Measurements from ENCODE around the gene FLT1.

Gene FLT1

GRCh38 chr13:28541966-28542365, 47.0 kb upstream of the FLT1 start:
- Histone ChIP-seq H2AFZ (ENCODE audit: low read depth, low read length) (no peak overlapping the region), H4K20me1 (ENCODE audit: insufficient read depth, low read length) (no peaks in the 10 kb centered on the region), H3K4me3 (ENCODE audit: low read depth in 1 of 2, low read length in 2 of 2) (no peak overlapping the region), H3K9me3 (ENCODE audit: insufficient read depth, low read length, severe bottlenecking) (peaks cover 11% of the 10 kb centered on the region), H3K4me1 (ENCODE audit: insufficient read depth, low read length) (no peaks in the 10 kb centered on the region), H3K79me2 (ENCODE audit: insufficient read depth, low read length) (no peaks in the 10 kb centered on the region), H3K27ac (ENCODE audit: low read length) (no peak overlapping the region), H3K9ac (ENCODE audit: low read depth, low read length) (no peak overlapping the region), H3K4me2 (ENCODE audit: insufficient read depth, low read length) (no peak overlapping the region), H3K27me3 (ENCODE audit: insufficient read depth, low read length, poor library complexity) (no peaks in the 10 kb centered on the region), H3K36me3 (ENCODE audit: insufficient read depth, low read length) (no peaks in the 10 kb centered on the region)
- TF ChIP-seq EZH2 (IDR thresholded peaks at IDR 0.05; ENCODE audit: borderline replicate concordance, low read depth, low read length, severe bottlenecking) = no peak
- TF ChIP-seq CTCF (IDR thresholded peaks at IDR 0.05; ENCODE audit: borderline replicate concordance, extremely low read depth, low read length, poor library complexity, severe bottlenecking) = no peak
- no peak for ATAC-seq (ENCODE audit: insufficient read depth, low read depth)
- no peak for DNase-seq

GRCh38 chr13:28540612-28541011, 45.7 kb upstream of the FLT1 start:
- Histone ChIP-seq H3K27ac (ENCODE audit: low read length) (no peak overlapping the region), H2AFZ (ENCODE audit: low read depth, low read length) (no peak overlapping the region), H3K36me3 (ENCODE audit: insufficient read depth, low read length) (no peaks in the 10 kb centered on the region), H3K4me1 (ENCODE audit: insufficient read depth, low read length) (no peaks in the 10 kb centered on the region), H3K4me3 (ENCODE audit: low read depth in 1 of 2, low read length in 2 of 2) (no peak overlapping the region), H3K9me3 (ENCODE audit: insufficient read depth, low read length, severe bottlenecking) (peaks cover 14% of the 10 kb centered on the region), H3K27me3 (ENCODE audit: insufficient read depth, low read length, poor library complexity) (no peaks in the 10 kb centered on the region), H3K4me2 (ENCODE audit: insufficient read depth, low read length) (no peak overlapping the region), H3K9ac (ENCODE audit: low read depth, low read length) (no peak overlapping the region), H3K79me2 (ENCODE audit: insufficient read depth, low read length) (no peaks in the 10 kb centered on the region), H4K20me1 (ENCODE audit: insufficient read depth, low read length) (no peaks in the 10 kb centered on the region)
- ATAC-seq (ENCODE audit: insufficient read depth, low read depth) = no peak
- DNase-seq = no peak
- TF ChIP-seq EZH2 (IDR thresholded peaks at IDR 0.05; ENCODE audit: borderline replicate concordance, low read depth, low read length, severe bottlenecking) = no peak
- TF ChIP-seq CTCF (IDR thresholded peaks at IDR 0.05; ENCODE audit: borderline replicate concordance, extremely low read depth, low read length, poor library complexity, severe bottlenecking) = no peak

GRCh38 chr13:28539625-28540286, 44.8 kb upstream of the FLT1 start:
- ATAC-seq (ENCODE audit: insufficient read depth, low read depth) = no peak
- TF ChIP-seq CTCF (IDR thresholded peaks at IDR 0.05; ENCODE audit: borderline replicate concordance, extremely low read depth, low read length, poor library complexity, severe bottlenecking) (no peak), EZH2 (IDR thresholded peaks at IDR 0.05; ENCODE audit: borderline replicate concordance, low read depth, low read length, severe bottlenecking) (no peak)
- Histone ChIP-seq H2AFZ (ENCODE audit: low read depth, low read length) (no peak overlapping the region), H3K79me2 (ENCODE audit: insufficient read depth, low read length) (no peaks in the 10 kb centered on the region), H3K9me3 (ENCODE audit: insufficient read depth, low read length, severe bottlenecking) (peaks cover 19% of the 10 kb centered on the region), H3K36me3 (ENCODE audit: insufficient read depth, low read length) (no peaks in the 10 kb centered on the region), H3K27ac (ENCODE audit: low read length) (no peak overlapping the region), H4K20me1 (ENCODE audit: insufficient read depth, low read length) (no peaks in the 10 kb centered on the region), H3K4me2 (ENCODE audit: insufficient read depth, low read length) (no peak overlapping the region), H3K4me3 (ENCODE audit: low read depth in 1 of 2, low read length in 2 of 2) (no peak overlapping the region), H3K27me3 (ENCODE audit: insufficient read depth, low read length, poor library complexity) (no peaks in the 10 kb centered on the region), H3K9ac (ENCODE audit: low read depth, low read length) (no peak overlapping the region), H3K4me1 (ENCODE audit: insufficient read depth, low read length) (no peaks in the 10 kb centered on the region)
- DNase-seq = no peak

All from DND-41 (cell line).